GM19395 (cell line): ENCODE data around the gene STON2.
"Not testable (repeated sequence)": the region's sequence is repeated elsewhere in the genome, so short reads cannot be mapped to it uniquely, and the experiment has no call there.

Source experiments
- ATAC-seq: cut with Tn5 transposase; IDR thresholded peaks from one replicate; pipeline ENCODE4 v1.9.1; 2021; ENCODE audit warnings: mild to moderate bottlenecking, moderate library complexity; ENCODE audit not compliant: unreplicated experiment

The STON2 gene

DNA sequence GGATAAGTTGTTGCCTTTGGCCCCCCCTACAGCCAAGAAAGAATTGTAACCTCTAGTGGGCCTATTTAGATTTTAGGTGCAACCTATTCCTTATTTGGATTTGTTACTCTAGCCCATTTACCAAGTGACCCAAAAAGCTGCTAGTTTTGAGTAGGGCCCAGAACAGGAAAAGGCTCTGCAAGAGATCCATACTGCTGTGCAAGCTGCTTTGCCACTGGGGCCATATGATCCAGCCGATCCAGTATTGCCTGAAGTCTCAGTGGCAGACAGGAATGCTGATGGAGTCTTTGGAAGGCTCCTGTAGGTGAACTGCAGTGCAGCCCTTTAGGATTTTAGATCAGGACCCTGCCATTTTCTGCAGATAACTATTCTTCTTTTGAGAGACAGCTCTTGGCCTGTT, 166.5 kb downstream of the STON2 start:
- ATAC-seq = no peak

GRCh38 chr14:81231540-81231939, 168.6 kb downstream of the STON2 start:
- ATAC-seq = no peak

- no peak for ATAC-seq
Observed at GRCh38 chr14:81224222-81224621, 175.9 kb downstream of the STON2 start.

DNA sequence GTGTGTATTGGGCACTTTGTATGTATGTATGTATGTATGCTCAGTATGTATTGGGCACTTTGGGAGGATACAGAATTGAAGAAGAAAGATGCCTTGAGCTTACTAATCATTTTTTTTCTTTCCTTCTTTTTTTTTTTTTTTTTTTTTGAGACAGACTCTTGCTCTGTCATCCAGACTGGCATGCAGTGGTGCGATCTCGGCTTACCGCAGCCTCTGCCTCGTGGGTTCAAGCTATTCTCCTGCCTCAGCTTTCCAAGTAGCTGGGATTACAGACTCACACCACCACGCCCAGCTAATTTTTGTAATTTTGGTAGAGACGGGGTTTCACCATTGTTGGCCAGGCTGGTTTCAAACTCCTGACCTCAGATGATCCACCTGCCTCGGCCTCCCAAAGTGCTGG, 176.3 kb downstream of the STON2 start:
- not testable (repeated sequence) for ATAC-seq

DNA sequence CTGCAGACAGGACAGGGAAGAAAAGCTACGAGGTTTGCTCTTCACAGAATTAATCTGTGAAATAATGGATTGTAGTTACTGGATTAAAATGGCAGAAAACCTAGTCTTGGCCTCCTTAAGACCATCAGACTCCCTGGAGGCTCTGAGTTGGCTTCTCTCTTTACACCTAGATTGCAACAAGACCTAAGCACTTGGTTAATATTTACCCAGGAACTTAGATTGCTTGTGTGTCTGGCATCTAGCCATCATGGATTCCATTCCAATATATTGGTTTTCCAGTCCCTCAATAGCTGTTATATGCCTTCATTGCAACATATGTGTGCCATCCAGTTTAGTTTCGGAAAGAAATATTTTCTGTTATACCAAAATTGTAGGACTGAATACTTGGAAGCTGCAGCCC, 177.4 kb downstream of the STON2 start:
- no peak for ATAC-seq

DNA sequence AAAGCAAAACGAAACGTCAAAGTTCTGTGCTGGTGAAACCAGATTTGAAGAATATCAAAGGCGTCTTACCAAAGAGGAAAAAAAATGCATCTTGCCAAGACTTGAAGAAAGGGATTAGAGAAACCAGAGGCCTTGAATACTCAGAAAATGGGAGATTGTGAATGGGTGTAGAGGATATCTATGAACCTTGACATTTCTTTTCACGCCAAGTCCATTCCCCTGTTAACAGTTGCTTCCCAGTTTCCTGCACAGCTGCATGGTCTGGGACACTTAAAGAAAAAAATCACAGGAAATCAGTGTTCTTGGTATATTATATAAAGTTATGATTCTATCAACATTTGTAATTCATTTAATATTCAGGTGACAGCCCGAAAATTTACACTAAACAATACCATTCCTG, 178.0 kb downstream of the STON2 start:
- ATAC-seq = no peak

- no peak for ATAC-seq
Observed at GRCh38 chr14:81221579-81222102, 178.5 kb downstream of the STON2 start.

- peak; percentile 79 for ATAC-seq
Observed at GRCh38 chr14:81220830-81221578, 179.1 kb downstream of the STON2 start, which contains the start of gene GTF2A1. Gene GTF2A1 (minus strand): TSS chr14:81220959. CDS start chr14:81220518, 441 bp downstream.

GRCh38 chr14:81220580-81220829, 179.6 kb downstream of the STON2 start:
- ATAC-seq = no peak

GRCh38 chr14:81219759-81220579, 180.2 kb downstream of the STON2 start:
- no peak for ATAC-seq

- ATAC-seq = peak; percentile 68
Observed at GRCh38 chr14:81219210-81219758, 180.8 kb downstream of the STON2 start.

- peak; percentile 67 for ATAC-seq
Observed at GRCh38 chr14:81211844-81212243, 188.3 kb downstream of the STON2 start.
